Activated T-helper 1 cell treated with anti-CD3 and anti-CD28 coated beads, Interleukin-12 subunit alpha, Interleukin-12 subunit beta, Interleukin-2, Interleukin-4 antibody, amounts not matched to agents 30 ng/mL and 10 ng/mL and 1 ng/mL, durations not matched to agents 14 hours and 24 hours and 36 hours (primary cell): Measurements from ENCODE around the gene UNC119. TPM values are rescaled to one million over a fixed set of nuclear protein-coding genes. Genes with fewer than 3 reads are reported as not detected.

ENCODE experiments used
- DNase-seq: peaks from one replicate; pipeline ENCODE4 v3.0.0; 2021; ENCODE audit warnings: low spot score
- H3K27ac Mint-ChIP-seq: one replicate; pipeline ENCODE4 v1.8.0; 2021; ENCODE audit warnings: mild to moderate bottlenecking, mixed read lengths
- H3K27me3 Mint-ChIP-seq: one replicate; pipeline ENCODE4 v1.8.0; 2022; ENCODE audit warnings: mild to moderate bottlenecking, moderate library complexity, mixed read lengths; ENCODE audit not compliant: insufficient read depth
- H3K36me3 Mint-ChIP-seq: one replicate; pipeline ENCODE4 v1.8.0; 2021; ENCODE audit warnings: low read depth, mixed read lengths
- H3K4me1 Mint-ChIP-seq: one replicate; pipeline ENCODE4 v1.8.0; 2021; ENCODE audit warnings: low read depth, mixed read lengths
- H3K4me3 Mint-ChIP-seq: one replicate; pipeline ENCODE4 v1.8.0; 2021; ENCODE audit warnings: mild to moderate bottlenecking, moderate library complexity, mixed read lengths
- H3K9me3 Mint-ChIP-seq: one replicate; pipeline ENCODE4 v1.8.0; 2021; ENCODE audit warnings: mixed read lengths
- intact Hi-C: fragments of 100-400 bp; cut with micrococcal nuclease; formaldehyde crosslinking; loops from one replicate; pipeline ENCODE4 v1.15.1; 2024
- total RNA-seq: library from RNA; stranded (reverse); gene quantifications from 2 replicates; pipeline ENCODE4 v1.2.3, GENCODE V29; 2022

UNC119 gene
- total RNA-seq, 1 donor from 2014 or later: 63.9 TPM

GRCh38 chr17:28548417-28549130, 3.9 kb downstream of the UNC119 start:
- intact Hi-C loops: loop anchor here (1.0 to 5.0 kb wide), 4 partner anchors 50 to 176 kb away; partner anchors contain the start of genes RSKR, SARM1 and VTN
- DNase-seq: no peak
- peak overlapping the region; percentile 94 for H3K4me3 Mint-ChIP-seq
- peaks cover 56% of the 10 kb centered on the region for H3K4me1 Mint-ChIP-seq
- no peaks in the 10 kb centered on the region for H3K27me3 Mint-ChIP-seq
- peaks cover 15% of the 10 kb centered on the region for H3K36me3 Mint-ChIP-seq
- no peaks in the 10 kb centered on the region for H3K9me3 Mint-ChIP-seq
- H3K27ac Mint-ChIP-seq: peak overlapping the region; percentile 91

GRCh38 chr17:28547623-28548416, 4.6 kb downstream of the UNC119 start:
- H3K4me1 Mint-ChIP-seq: peaks cover 49% of the 10 kb centered on the region
- H3K9me3 Mint-ChIP-seq: no peaks in the 10 kb centered on the region
- peak overlapping the region; percentile 55 for H3K4me3 Mint-ChIP-seq
- peak overlapping the region; percentile 91 for H3K27ac Mint-ChIP-seq
- intact Hi-C loops: loop anchor here (1.0 to 5.0 kb wide), 3 partner anchors 54 to 176 kb away; partner anchors contain the start of genes RSKR, SARM1 and VTN
- no peaks in the 10 kb centered on the region for H3K27me3 Mint-ChIP-seq
- DNase-seq: peak; percentile 65
- peaks cover 10% of the 10 kb centered on the region for H3K36me3 Mint-ChIP-seq

- no peak for DNase-seq
- Mint-ChIP-seq H3K9me3 (no peaks in the 10 kb centered on the region), H3K4me1 (peaks cover 47% of the 10 kb centered on the region), H3K27me3 (no peaks in the 10 kb centered on the region), H3K36me3 (peaks cover 8% of the 10 kb centered on the region), H3K4me3 (peak overlapping the region; percentile 27), H3K27ac (no peak overlapping the region)
- intact Hi-C loops: loop anchor here (5.0 kb wide), 2 partner anchors 65 to 175 kb away; partner anchors contain the start of genes RSKR, SARM1 and VTN
These were observed 5.3 kb downstream of the UNC119 start for GRCh38 chr17:28547096-28547622.

- no peaks in the 10 kb centered on the region for H3K9me3 Mint-ChIP-seq
- no peak overlapping the region for H3K27ac Mint-ChIP-seq
- H3K36me3 Mint-ChIP-seq: peaks cover 5% of the 10 kb centered on the region
- no peak overlapping the region for H3K4me3 Mint-ChIP-seq
- DNase-seq: no peak
- peaks cover 36% of the 10 kb centered on the region for H3K4me1 Mint-ChIP-seq
- intact Hi-C loops: loop anchor here (5.0 kb wide), 2 partner anchors 66 to 174 kb away; partner anchors contain the start of genes RSKR, SARM1 and VTN
- no peaks in the 10 kb centered on the region for H3K27me3 Mint-ChIP-seq
These were observed 6.5 kb downstream of the UNC119 start for GRCh38 chr17:28545787-28546415.

- intact Hi-C loops: loop anchor here (5.0 kb wide), 2 partner anchors 67 to 173 kb away; partner anchors contain the start of genes RSKR, SARM1 and VTN
- H3K9me3 Mint-ChIP-seq: no peaks in the 10 kb centered on the region
- peaks cover 5% of the 10 kb centered on the region for H3K36me3 Mint-ChIP-seq
- peaks cover 28% of the 10 kb centered on the region for H3K4me1 Mint-ChIP-seq
- H3K4me3 Mint-ChIP-seq: no peak overlapping the region
- no peak for DNase-seq
- H3K27ac Mint-ChIP-seq: no peak overlapping the region
- H3K27me3 Mint-ChIP-seq: no peaks in the 10 kb centered on the region
These were observed 7.3 kb downstream of the UNC119 start for GRCh38 chr17:28545141-28545503.

GRCh38 chr17:28544402-28545140, 7.9 kb downstream of the UNC119 start:
- Mint-ChIP-seq H3K4me3 (no peak overlapping the region), H3K9me3 (no peaks in the 10 kb centered on the region), H3K27ac (no peak overlapping the region), H3K4me1 (peaks cover 22% of the 10 kb centered on the region), H3K27me3 (no peaks in the 10 kb centered on the region), H3K36me3 (peaks cover 5% of the 10 kb centered on the region)
- intact Hi-C loops: loop anchor here (5.0 kb wide), 2 partner anchors 68 to 172 kb away; partner anchors contain the start of genes RSKR, SARM1 and VTN
- DNase-seq: no peak

GRCh38 chr17:28541439-28541838, 11.0 kb downstream of the UNC119 start:
- no peaks in the 10 kb centered on the region for H3K9me3 Mint-ChIP-seq
- no peak for DNase-seq
- H3K27me3 Mint-ChIP-seq: no peaks in the 10 kb centered on the region
- intact Hi-C loops: no loop called here
- no peak overlapping the region for H3K4me3 Mint-ChIP-seq
- no peak overlapping the region for H3K27ac Mint-ChIP-seq
- H3K36me3 Mint-ChIP-seq: no peaks in the 10 kb centered on the region
- H3K4me1 Mint-ChIP-seq: no peaks in the 10 kb centered on the region

GRCh38 chr17:28540231-28540630, 12.2 kb downstream of the UNC119 start:
- Mint-ChIP-seq H3K4me3 (no peak overlapping the region), H3K9me3 (no peaks in the 10 kb centered on the region), H3K27ac (no peak overlapping the region), H3K36me3 (no peaks in the 10 kb centered on the region), H3K4me1 (no peaks in the 10 kb centered on the region), H3K27me3 (no peaks in the 10 kb centered on the region)
- no peak for DNase-seq
- intact Hi-C loops: loop anchor here (1.0 kb wide), 1 partner anchor 46 kb away; no protein-coding TSS in a partner anchor

- no peaks in the 10 kb centered on the region for H3K27me3 Mint-ChIP-seq
- H3K4me3 Mint-ChIP-seq: no peak overlapping the region
- intact Hi-C loops: no loop called here
- H3K27ac Mint-ChIP-seq: no peak overlapping the region
- H3K36me3 Mint-ChIP-seq: no peaks in the 10 kb centered on the region
- no peaks in the 10 kb centered on the region for H3K4me1 Mint-ChIP-seq
- no peaks in the 10 kb centered on the region for H3K9me3 Mint-ChIP-seq
- no peak for DNase-seq
These were observed 14.0 kb downstream of the UNC119 start for GRCh38 chr17:28538296-28538895.

- H3K9me3 Mint-ChIP-seq: no peaks in the 10 kb centered on the region
- H3K4me3 Mint-ChIP-seq: no peak overlapping the region
- no peaks in the 10 kb centered on the region for H3K4me1 Mint-ChIP-seq
- no peak for DNase-seq
- no peak overlapping the region for H3K27ac Mint-ChIP-seq
- no peaks in the 10 kb centered on the region for H3K36me3 Mint-ChIP-seq
- H3K27me3 Mint-ChIP-seq: no peaks in the 10 kb centered on the region
- intact Hi-C loops: no loop called here
These were observed 15.2 kb downstream of the UNC119 start for GRCh38 chr17:28537219-28537610.

- Mint-ChIP-seq H3K4me1 (no peaks in the 10 kb centered on the region), H3K9me3 (no peaks in the 10 kb centered on the region), H3K4me3 (no peak overlapping the region), H3K27ac (no peak overlapping the region), H3K27me3 (no peaks in the 10 kb centered on the region), H3K36me3 (no peaks in the 10 kb centered on the region)
- intact Hi-C loops: no loop called here
- no peak for DNase-seq
These were observed 15.7 kb downstream of the UNC119 start for GRCh38 chr17:28536532-28537218.
